Cerebellar cortex (tissue), 1 donor: Measurements from ENCODE around the gene IMMP2L.

Source experiments
- DNase-seq: peaks from one replicate; pipeline ENCODE4 v3.0.0-alpha.2; 2015; ENCODE audit warnings: low spot score

IMMP2L gene

DNA sequence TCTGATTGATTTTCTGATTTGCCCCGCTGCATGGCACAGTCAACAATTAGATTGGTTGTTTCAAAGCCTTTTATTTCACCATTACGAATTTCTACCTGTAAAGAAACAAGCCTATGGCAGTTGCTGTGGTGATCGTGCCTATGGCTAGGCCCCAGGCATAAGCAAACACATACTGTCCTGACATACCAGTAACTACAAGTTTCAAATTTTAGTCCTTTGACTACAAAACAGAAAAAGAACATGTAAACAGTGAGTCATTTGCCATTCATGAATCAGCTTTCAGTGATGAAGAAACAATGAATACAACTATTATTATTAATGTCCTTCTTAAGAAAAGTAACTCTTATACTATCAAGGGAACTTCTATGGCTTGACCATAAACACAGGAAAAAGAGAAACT is 639.4 kb downstream of the IMMP2L start:
- no peak for DNase-seq

DNA sequence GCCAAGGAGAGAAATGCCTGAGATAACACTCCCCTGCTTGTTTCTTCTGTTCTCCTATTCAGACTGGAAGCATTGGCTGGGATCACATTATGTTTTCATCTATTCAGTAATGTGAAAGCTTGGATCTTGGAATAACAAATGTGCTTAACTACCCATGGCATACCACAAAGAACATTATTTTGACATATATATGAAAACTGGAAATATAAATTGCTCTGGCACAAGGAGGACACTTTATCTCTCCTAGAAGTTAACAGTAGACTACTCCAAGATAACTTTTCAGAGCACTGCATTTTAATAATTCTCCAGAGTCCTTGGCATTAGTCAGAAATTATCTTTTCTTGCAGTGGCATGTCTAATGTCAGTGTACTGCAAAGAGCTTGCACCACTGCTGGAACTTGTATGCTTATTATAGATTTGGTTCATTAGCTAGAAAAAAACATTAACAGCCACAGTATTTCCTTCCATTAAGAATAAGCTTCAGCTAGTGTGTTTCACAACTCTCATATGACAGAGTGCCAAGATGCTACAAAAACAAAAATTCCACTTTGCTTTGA is 640.6 kb downstream of the IMMP2L start:
- DNase-seq: no peak

DNA sequence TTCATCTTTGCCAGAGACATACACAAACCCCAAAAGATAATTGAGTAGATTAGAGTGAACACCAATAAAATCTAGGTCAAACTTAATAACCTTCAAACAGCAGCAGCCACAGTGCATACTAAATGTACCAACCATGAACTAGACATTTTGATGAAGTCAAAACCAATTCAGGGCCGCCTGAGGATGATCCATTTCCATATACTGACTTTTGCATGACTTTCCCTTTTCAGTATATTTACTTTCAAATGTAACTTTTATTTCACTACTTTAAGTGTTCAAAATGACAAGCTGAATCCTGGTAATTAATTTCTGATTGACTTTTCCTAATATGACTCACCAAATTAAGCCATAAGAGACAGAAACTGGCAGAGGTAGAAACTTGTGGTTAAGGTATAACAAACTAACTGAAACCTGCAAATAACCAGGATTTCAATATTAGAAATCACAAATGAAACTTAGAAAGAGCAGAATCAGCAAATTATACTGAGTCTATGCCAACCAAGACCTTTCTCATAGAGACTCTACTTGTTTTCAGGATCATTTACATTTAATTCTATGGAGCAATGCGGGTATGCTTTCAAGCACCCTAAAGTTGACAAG is 643.2 kb downstream of the IMMP2L start:
- no peak for DNase-seq

DNA sequence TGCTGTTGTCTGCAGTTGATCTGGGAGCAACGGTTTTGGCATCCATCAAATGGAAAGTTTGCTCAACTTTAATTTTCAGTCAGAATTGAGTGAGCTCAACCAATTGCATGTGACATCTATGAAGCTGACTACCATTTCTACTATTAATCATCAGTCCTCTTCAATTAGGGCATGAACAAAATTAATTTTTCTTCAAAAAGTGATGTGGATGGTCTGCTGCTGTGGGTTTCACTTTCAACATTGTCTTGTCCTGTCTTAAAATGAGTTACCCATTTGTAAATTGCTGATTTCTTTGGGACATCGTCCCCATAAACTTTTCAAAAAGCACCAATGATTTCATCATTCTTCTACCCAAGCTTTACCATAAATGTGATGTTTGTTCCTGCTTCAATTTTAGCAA is 648.0 kb downstream of the IMMP2L start:
- DNase-seq: no peak

DNA sequence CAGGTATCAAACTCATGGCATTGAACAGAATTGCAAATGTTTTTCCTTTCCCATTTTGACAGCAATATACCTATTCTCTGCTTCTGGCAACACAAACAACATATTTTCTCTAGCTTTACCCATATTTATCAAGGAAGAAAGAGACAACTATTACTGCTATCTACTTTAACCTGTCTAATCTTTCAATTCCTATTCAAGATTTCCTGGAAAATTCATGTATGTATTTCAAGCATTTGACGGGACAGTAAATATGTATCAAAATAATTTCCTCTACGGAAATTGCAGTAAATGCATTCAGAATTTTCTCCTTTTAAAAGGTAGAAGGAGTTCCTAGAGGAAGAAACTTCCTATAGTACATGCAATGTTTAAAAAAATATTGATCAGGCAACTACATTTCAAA is 650.7 kb downstream of the IMMP2L start:
- DNase-seq: no peak

DNA sequence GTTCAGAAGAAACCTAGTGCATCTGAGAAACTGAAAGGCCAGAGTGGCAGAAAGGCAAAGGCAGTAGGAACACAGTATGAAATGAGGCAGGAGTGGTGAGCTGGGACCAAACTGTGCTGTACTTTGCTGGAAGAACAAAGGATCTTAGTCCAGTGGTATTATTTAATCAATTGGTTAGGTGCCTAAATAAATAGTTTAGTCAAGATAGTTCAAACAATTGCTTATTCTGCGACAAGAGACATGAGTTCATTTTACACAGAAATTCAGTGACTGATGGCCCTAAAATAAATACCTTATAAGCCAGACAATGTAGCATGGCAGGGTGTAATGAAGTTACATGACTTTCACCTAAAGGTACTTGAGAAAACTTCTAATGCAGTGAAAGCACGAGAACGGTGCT is 653.2 kb downstream of the IMMP2L start:
- DNase-seq: no peak

DNA sequence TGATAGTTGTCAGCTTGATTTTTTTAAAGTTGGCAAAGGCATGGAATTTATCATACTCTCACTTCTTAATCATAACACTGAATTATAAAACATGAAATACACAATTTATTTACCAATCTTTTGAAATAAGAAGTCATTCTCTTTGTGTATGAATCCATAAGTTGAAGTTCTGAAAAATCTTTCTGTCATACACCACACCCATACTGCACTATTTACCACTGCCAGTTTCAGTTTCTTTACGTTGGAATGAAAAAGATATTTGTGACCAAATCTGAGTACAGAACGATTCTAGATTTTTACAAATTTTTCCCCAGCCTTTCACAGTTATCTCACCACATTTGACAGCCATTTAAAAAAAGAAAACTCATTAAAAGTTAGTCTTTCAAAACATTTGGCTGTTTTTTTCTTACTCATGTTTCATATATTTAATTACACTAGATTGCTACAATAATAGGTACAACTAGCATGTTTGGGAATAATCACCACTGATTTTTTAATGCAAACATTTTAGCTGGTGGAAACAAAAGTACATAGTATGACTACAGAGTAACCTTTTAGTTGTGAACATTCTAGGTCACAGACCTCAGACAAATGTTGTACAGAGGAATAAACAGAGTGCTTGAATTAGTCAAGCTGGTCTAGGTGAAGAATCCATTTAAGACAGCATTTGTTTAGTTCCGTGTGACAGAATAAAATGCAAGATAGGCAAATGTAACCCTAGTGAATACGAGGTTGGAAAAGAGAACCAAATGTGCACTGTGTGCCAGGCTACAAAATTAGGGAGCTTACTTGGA is 656.3 kb downstream of the IMMP2L start:
- DNase-seq: no peak

DNA sequence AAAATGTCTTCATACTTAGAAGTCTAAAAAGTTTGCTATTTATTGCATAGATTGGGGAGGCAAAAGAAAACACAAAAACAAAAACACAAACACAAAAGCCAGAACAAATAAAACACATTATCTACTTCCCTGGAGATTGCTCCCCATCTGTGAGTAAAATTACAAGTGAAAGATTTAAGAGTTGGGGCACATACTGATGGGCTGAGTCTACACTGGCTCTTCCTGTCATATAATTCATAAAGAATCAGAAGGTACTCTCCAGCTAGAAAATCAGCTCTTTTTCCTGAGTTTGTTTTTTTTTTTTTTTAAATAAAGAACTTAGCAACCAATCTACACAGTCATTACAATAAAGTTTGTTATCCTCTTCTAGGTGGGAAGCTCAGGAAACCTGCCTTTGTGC is 663.8 kb downstream of the IMMP2L start:
- DNase-seq: no peak

DNA sequence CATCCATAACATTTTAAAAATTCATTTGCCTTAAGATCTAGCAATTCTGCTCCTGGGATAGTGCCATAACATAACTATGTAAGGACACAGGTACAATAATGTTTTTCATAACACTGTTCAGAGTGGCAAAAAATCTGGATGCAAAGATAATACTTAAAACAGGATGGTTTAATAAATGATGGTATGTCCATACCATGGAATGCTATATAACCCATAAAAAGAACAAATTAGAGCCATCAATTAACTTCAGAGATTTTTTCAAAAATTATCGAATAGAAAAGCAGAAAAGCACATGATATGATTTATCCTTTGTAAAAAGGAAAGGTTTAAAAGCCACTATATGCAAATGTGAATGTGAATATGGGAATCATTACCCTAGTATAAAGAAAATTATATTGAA is 664.8 kb downstream of the IMMP2L start:
- DNase-seq: no peak

DNA sequence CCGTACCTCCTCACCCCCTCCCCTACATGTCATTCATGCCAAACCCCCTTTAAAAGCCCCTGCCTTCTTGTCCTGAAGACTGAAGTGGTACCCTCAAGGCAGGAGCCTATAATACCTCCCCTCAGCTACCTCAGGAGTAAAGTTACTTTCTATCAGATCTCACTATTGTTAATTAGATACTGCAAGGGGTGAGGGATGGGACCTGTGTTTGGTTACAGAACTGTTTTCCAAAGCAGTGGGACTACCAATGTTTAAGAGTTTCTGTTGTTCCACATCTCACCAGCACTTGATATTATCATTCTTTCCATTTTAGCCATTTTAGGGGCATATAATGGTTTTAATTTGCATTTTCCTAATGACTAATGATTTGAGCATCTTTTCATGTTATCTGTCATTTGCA is 668.2 kb downstream of the IMMP2L start:
- no peak for DNase-seq

DNA sequence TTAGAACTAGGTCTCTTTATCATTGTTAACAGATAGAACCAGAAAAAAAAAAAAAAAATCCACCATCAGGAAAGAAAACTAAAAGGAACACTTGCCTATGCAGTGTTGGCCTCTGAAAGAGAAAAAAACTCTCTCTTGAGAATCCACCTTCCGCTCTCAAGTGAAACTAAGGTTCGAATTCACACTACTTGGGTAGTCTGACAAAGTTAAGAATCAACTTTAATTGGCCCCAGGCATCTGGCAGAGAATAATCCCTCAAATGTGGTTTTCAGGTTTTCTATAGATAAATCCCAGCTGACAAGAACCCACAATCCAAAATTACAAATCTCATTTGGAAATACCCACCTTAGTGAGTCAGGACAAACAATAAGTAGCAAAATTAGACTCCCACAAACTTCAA is 671.1 kb downstream of the IMMP2L start:
- no peak for DNase-seq

DNA sequence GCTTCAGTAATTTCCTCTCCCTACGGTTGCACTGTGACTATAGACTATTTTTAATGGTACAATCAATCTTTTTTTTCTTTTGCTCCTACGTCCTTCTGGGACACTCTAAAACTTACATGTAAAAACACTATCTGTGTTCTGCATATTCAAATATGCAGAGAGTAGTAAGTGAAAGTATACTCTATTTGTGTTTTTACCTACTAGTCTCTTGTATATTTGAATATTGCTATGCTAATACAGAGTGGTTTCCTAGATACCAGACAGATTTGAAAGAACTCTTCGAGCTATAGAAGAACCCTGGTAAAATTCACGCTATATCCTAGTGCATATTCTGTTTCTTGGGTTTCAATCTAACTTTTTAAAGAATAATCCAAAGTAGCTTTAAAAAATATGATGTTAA is 672.2 kb downstream of the IMMP2L start:
- no peak for DNase-seq

DNA sequence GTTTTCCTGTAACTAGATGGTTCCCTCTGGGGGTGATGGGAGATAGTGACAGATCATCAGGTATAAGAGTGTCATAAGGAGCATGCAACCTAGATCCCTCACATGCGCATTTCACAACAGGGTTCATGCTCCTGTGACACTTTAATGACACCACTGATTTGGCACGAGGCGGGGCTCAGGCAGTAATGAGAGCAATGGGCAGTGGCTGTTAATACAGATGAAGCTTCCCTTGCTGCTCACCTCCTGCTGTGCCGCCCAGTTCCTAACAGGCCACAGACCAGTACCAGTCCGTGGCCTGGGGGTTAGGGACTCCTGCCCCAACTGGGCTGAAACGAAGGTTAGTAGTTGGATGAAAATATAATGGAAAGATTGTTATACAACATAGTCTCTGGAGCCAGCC is 673.0 kb downstream of the IMMP2L start:
- DNase-seq: no peak

DNA sequence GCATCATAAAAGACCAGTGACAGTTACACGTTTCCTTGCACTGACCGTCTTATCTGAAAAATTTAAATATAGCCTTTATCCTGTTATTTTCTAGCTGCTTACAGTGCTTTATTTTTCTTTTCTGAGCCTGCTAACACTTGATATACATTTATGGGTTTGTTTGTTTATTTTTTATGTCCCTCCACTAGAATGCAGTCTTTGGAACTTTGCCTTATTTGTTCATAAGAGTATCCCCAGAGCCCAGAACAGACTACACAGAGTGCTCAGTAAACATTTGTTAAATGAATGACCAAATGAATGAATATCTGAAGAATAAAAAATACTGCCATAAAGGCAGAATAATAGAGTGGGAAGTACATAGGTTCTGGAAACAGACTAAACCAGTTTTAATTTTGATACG is 673.7 kb downstream of the IMMP2L start:
- no peak for DNase-seq

DNA sequence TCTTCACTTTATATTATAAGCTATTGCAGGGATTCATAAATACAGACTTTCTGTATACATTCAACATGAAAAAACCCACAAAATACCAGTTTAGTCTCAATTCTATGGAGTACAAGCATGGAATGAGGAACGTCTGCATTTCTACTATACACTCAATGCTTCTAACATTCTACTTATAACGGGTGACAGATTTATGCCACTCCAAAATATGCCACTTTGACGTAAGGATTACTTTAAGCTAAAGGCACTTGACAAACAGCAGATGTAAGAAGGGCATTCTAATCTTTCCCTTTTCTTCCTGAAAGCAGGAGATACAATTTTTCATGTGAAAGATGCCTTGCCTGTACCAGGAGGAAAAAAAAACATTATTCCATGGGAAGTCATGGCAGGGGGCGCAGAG is 676.8 kb downstream of the IMMP2L start:
- no peak for DNase-seq

DNA sequence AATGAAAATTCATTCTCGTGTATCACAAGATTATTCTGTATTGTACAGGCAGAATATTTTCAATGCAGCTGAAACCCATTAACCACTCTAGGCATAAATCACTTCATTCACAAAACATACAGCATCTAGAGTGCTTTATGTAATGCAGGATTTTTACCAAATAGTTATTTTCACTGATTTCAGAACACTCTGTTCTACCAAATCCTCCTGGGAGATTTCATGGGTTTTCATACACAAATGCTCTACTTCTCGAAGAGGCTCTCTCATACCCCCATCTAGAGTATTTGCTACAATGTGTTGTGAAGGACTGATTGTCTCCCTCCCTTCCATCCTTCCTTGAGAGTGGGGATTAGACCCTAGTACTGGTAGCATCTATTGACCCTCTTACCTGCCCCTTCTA is 680.6 kb downstream of the IMMP2L start:
- DNase-seq: no peak

DNA sequence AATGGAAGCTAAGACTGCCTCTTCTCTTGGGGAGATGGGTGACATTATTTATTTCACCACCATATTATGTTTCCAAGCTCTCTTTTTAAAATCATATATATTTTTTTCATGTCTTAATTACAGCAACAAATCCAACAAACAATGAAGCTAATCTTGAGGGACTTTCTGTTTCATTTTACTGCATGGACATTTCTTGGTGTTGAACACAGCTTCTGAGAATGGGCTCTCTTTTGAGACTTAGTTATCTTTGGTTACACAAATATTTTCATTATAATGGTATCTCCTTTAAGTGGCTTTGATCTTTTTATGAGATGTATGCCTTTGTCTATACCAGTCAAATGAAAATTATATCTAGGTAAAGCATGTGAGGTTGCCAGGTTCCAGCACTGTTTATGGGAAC is 681.3 kb downstream of the IMMP2L start:
- DNase-seq: no peak

DNA sequence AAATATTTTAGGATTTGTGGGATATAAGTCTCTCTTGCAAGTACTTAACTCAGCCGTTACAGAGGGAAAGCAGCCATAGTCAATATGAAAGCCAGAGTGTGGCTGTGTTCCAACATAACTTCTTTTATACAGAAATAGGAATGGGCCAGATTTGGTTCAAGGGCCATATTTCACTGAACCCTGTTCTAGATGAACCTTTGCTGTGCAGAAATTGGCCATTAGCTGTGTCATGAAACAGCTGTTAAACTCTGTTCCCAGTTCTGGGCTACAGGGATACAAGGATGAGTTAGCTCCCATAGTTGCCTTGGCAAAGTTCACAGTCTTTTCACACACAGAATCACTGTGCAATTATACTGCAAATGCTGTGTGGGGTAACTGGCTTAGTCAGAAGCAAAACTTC is 685.3 kb downstream of the IMMP2L start:
- no peak for DNase-seq

DNA sequence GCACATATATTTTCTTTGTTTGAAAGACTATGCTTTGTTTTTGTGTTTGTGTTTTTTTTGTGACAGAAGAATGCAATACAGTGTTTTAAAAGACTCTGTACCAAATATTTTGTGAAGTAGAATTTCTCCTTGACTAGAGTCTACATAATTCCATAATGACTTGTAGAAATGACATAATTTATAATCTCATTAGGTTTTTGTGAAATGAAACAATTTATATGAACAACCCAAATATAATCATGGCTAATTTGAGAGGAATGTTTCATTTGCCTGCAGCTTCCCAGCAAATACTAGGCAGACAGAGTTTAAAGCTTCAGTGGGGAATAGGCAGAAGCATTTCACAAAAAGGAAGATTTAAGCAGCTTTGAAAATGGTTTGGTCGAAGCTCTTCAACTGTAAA is 686.9 kb downstream of the IMMP2L start:
- DNase-seq: no peak

DNA sequence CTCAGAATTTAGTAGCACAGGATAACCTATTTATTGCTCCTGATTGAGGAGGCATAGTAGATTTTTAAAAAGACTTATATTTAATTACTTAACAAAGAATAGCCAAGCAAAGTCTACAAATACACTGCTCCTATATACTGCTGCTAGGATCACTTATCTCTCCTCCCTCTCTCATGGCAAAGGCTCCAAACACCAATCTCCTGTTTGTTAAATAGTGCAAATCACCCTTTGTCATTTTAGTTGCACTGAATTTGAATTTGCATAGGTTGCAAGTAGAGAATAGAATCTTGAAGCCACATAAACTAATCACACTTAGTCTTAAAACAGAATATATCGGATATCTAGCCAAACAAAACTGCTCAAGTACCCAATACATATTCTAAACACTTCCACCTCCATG is 690.4 kb downstream of the IMMP2L start:
- DNase-seq: no peak

DNA sequence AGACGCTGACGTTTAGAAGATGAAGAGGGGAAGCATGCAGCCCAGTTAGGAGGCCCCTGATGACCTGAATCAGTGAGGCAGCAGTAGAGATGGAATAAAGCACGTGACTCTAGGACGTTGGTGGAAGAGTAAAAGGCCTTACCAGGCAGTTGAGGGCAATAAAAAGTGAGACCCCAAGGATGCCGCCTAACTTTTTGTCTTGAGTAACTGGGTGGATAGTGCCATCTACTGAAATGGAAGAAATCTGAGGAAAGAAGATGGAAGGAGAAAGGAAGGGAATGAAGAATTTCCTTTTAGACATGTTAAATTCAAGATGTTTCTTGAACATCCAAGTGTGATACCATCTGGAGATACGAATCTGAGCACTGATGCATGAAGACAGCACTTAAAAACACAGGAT is 691.4 kb downstream of the IMMP2L start:
- DNase-seq: no peak

DNA sequence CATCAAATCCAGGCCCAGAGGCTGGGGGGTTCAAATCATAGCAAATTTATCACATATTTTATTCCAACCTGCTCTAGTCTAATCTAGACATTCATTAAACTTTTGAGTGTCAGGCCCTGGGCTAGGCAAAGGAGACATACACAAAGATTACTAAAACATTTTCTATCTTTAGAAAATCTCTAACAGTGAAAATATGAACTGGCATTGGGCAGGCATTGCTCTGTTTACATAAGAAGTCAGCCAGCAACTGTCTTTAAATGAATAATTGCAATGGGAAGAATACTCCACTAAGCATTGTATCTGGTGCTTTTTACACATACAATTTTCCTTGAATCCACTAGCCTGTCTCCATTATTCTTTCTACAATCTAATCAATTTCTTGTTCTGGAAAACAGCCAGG is 693.8 kb downstream of the IMMP2L start:
- no peak for DNase-seq

DNA sequence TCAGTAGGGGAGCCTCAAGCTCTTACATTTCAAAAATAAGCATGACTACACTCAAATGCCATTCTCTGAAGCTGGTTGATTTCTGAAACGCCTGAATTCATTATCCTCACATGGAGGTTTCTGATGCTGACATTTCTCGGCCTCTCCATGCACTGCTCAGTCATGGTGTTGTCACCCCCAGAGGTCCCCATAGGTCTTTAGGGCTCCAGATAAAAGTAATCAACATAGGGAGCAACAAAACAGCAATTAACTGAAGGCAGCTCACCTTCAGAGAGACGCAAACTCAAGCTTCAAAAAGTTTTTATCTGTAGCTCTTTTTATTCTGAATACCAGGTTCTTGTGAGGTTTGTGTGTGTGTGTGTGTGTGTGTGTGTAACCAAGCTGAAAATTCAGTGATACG is 694.5 kb downstream of the IMMP2L start:
- DNase-seq: no peak

DNA sequence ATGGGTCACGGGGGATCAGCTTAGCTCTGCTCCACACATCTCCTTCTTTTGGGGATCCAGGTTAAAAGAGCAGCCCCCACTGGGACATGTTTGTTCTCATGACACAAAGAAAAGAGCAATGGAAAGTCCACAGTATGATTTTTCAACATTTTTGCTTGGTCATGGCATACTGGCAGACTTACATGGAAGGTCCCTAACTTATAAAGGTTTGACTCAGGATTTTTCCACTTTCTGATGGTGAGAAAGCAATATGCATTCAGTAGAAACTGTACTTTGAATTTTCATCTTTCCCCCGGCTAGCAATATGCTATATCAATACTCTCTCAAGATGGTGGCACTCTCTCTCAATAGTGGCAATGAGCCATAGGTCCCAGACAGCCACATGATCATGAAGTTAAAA is 699.0 kb downstream of the IMMP2L start:
- no peak for DNase-seq
